ENCODE results near the gene RTCA. TPM values are rescaled to one million over a fixed set of nuclear protein-coding genes. Genes with fewer than 3 reads are reported as not detected.

RTCA gene
- 21.3 to 22.4 TPM (median 22.0 TPM) in 5 replicates for total RNA-seq (2022; extraction: Qiagen RNA extraction; ENCODE audit: low read depth)

GRCh38 chr1:100265931-100266740 is at the start of gene RTCA:
Gene RTCA, plus strand, starts transcription at chr1:100266216. Its CDS starts 160 bp downstream, at chr1:100266376.

GRCh38 chr1:100249537-100250257 is 16.3 kb upstream of the RTCA start, which contains the start of gene DBT:
Gene DBT, minus strand, starts transcription at chr1:100249834. Its CDS starts 14 bp downstream, at chr1:100249820.

Other genes starting within 250 kb of the RTCA start
- gene SASS6, start 133.3 kb upstream of the RTCA start, total RNA-seq (2022; extraction: Qiagen RNA extraction; ENCODE audit: low read depth): 3.9 to 4.5 TPM (median 4.3 TPM) in 5 replicates
- gene TRMT13, start 133.1 kb upstream of the RTCA start, total RNA-seq (2022; extraction: Qiagen RNA extraction; ENCODE audit: low read depth): 6.1 to 9.8 TPM (median 6.9 TPM) in 5 replicates
- gene LRRC39, start 88.0 kb upstream of the RTCA start, total RNA-seq (2022; extraction: Qiagen RNA extraction; ENCODE audit: low read depth): 0.09 to 0.15 TPM in 2 of 5 replicates, not detected in the others
- 3.2 to 4.6 TPM (median 4.2 TPM) in 5 replicates for gene DBT, start 16.4 kb upstream of the RTCA start, total RNA-seq (2022; extraction: Qiagen RNA extraction; ENCODE audit: low read depth)
- gene CDC14A, start 86.3 kb downstream of the RTCA start, total RNA-seq (2022; extraction: Qiagen RNA extraction; ENCODE audit: low read depth): 2.5 to 3.2 TPM (median 2.6 TPM) in 5 replicates